ENCODE measurements around the gene ZBED2.

ZBED2 gene

GRCh38 chr3:111601810-111602209 lies 6.7 kb upstream of the ZBED2 start:
- no peak for DNase-seq

- no peak for DNase-seq
These were observed 3.4 kb upstream of the ZBED2 start for GRCh38 chr3:111598552-111598951.

- DNase-seq, result no peak
These were observed 3.0 kb upstream of the ZBED2 start for GRCh38 chr3:111598139-111598538.

- DNase-seq, result no peak
These were observed 1.2 kb upstream of the ZBED2 start for GRCh38 chr3:111596328-111596727.

GRCh38 chr3:111594781-111595180 lies 365 bp downstream of the ZBED2 start:
- DNase-seq, result no peak

GRCh38 chr3:111594205-111594604 lies 941 bp downstream of the ZBED2 start:
- no peak for DNase-seq

- no peak for DNase-seq
These were observed 1.5 kb downstream of the ZBED2 start for GRCh38 chr3:111593666-111594065.

- no peak for DNase-seq
These were observed 2.2 kb downstream of the ZBED2 start for GRCh38 chr3:111592936-111593335.

- no peak for DNase-seq
These were observed 3.0 kb downstream of the ZBED2 start for GRCh38 chr3:111592143-111592542.

- DNase-seq, result no peak
These were observed 3.6 kb downstream of the ZBED2 start for GRCh38 chr3:111591555-111591954.

GRCh38 chr3:111590143-111590491 lies 5.0 kb downstream of the ZBED2 start:
- DNase-seq, result no peak

GRCh38 chr3:111589303-111590142 lies 5.6 kb downstream of the ZBED2 start:
- DNase-seq, result no peak

- DNase-seq, result no peak
These were observed 6.6 kb downstream of the ZBED2 start for GRCh38 chr3:111588527-111588926.

- DNase-seq, result no peak
These were observed 9.9 kb downstream of the ZBED2 start for GRCh38 chr3:111585217-111585616.

GRCh38 chr3:111584744-111585143 lies 10.4 kb downstream of the ZBED2 start:
- no peak for DNase-seq

- DNase-seq, result no peak
These were observed 13.0 kb downstream of the ZBED2 start for GRCh38 chr3:111582120-111582474.

- no peak for DNase-seq
These were observed 13.6 kb downstream of the ZBED2 start for GRCh38 chr3:111581403-111582119.

GRCh38 chr3:111579495-111579894 lies 15.7 kb downstream of the ZBED2 start:
- no peak for DNase-seq

- DNase-seq, result no peak
These were observed 16.3 kb downstream of the ZBED2 start for GRCh38 chr3:111578867-111579266.

GRCh38 chr3:111577798-111578685 lies 17.1 kb downstream of the ZBED2 start:
- DNase-seq, result no peak

- no peak for DNase-seq
These were observed 18.0 kb downstream of the ZBED2 start for GRCh38 chr3:111577113-111577512.

- DNase-seq, result no peak
These were observed 23.2 kb downstream of the ZBED2 start for GRCh38 chr3:111571907-111572460.

GRCh38 chr3:111571282-111571681 lies 23.9 kb downstream of the ZBED2 start:
- DNase-seq, result no peak
